MG63 (cell line): ENCODE data around the gene SFXN1. TPM values are rescaled to one million over a fixed set of nuclear protein-coding genes. Genes with fewer than 3 reads are reported as not detected.
A peak's percentile ranks its signal among the peaks of the same experiment; 100 is the strongest.
"Not testable (repeated sequence)": the region's sequence is repeated elsewhere in the genome, so short reads cannot be mapped to it uniquely, and the experiment has no call there.

Source experiments
- DNase-seq: peaks from one replicate; pipeline ENCODE4 v3.0.0-alpha.2; 2020
- H3K27me3 ChIP-seq: fragments of 250-450 bp; sonication (Bioruptor Pico); 2 replicates; pipeline ENCODE4 v1.5.1; 2020; ENCODE audit warnings: mild to moderate bottlenecking, moderate library complexity
- H3K36me3 ChIP-seq: fragments of 250-450 bp; sonication (Bioruptor Pico); 2 replicates; pipeline ENCODE4 v1.5.1; 2020; ENCODE audit warnings: mild to moderate bottlenecking, moderate library complexity
- H3K4me3 ChIP-seq: fragments of 250-450 bp; sonication (Bioruptor Pico); 2 replicates; pipeline ENCODE4 v1.5.1; 2020; ENCODE audit warnings: mild to moderate bottlenecking, moderate library complexity
- H3K9me3 ChIP-seq: fragments of 250-450 bp; sonication (Bioruptor Pico); 2 replicates; pipeline ENCODE4 v1.5.1; 2020; ENCODE audit warnings: mild to moderate bottlenecking, moderate library complexity
- total RNA-seq: library from RNA; depleted of rRNA; stranded (reverse); fragments of >200 nt; shearing (Covaris generic); gene quantifications from 2 replicates; pipeline ENCODE4 v1.2.3, GENCODE V29; 2014; ENCODE audit warnings: low replicate concordance

SFXN1 gene
- total RNA-seq, 1 experiment from 2014 or later: 147 TPM

- Histone ChIP-seq H3K4me3 (no peak overlapping the region), H3K9me3 (no peaks in the 10 kb centered on the region; the same call in 1 of the 2 replicates), H3K27me3 (no peaks in the 10 kb centered on the region), H3K36me3 (peaks cover 94% of the 10 kb centered on the region)
- DNase-seq: no peak
Measured at GRCh38 chr5:175516933-175517823, 38.8 kb downstream of the SFXN1 start.

- Histone ChIP-seq H3K4me3 (no peak overlapping the region), H3K36me3 (peaks cover 94% of the 10 kb centered on the region)
- DNase-seq: no peak
Measured at GRCh38 chr5:175517824-175518450, 39.6 kb downstream of the SFXN1 start.

GRCh38 chr5:175519006-175519405 lies 40.6 kb downstream of the SFXN1 start:
- no peak for DNase-seq
- H3K36me3 ChIP-seq: peaks cover 94% of the 10 kb centered on the region

More at GRCh38 chr5:175517824-175518450, 39.6 kb downstream of the SFXN1 start:
- Histone ChIP-seq H3K27me3 (no peaks in the 10 kb centered on the region), H3K9me3 (no peaks in the 10 kb centered on the region; the same call in 1 of the 2 replicates)

GRCh38 chr5:175520321-175520720 lies 42.0 kb downstream of the SFXN1 start:
- Histone ChIP-seq H3K4me3 (no peak overlapping the region), H3K9me3 (no peaks in the 10 kb centered on the region; the same call in 1 of the 2 replicates), H3K27me3 (no peaks in the 10 kb centered on the region), H3K36me3 (peaks cover 92% of the 10 kb centered on the region)
- DNase-seq: no peak

More at GRCh38 chr5:175519006-175519405, 40.6 kb downstream of the SFXN1 start:
- Histone ChIP-seq H3K27me3 (no peaks in the 10 kb centered on the region), H3K9me3 (no peaks in the 10 kb centered on the region; the same call in 1 of the 2 replicates), H3K4me3 (no peak overlapping the region)

GRCh38 chr5:175520873-175521272 lies 42.5 kb downstream of the SFXN1 start:
- Histone ChIP-seq H3K4me3 (no peak overlapping the region), H3K9me3 (no peaks in the 10 kb centered on the region; the same call in 1 of the 2 replicates), H3K27me3 (no peaks in the 10 kb centered on the region), H3K36me3 (peaks cover 90% of the 10 kb centered on the region)
- DNase-seq: no peak

GRCh38 chr5:175521313-175521833 lies 43.0 kb downstream of the SFXN1 start:
- no peaks in the 10 kb centered on the region for H3K27me3 ChIP-seq
- no peaks in the 10 kb centered on the region; the same call in 1 of the 2 replicates for H3K9me3 ChIP-seq
- no peak for DNase-seq
- no peak overlapping the region for H3K4me3 ChIP-seq
- H3K36me3 ChIP-seq: peaks cover 87% of the 10 kb centered on the region

- H3K36me3 ChIP-seq: peaks cover 84% of the 10 kb centered on the region
- no peaks in the 10 kb centered on the region; the same call in 1 of the 2 replicates for H3K9me3 ChIP-seq
Measured at GRCh38 chr5:175523292-175523691, 44.9 kb downstream of the SFXN1 start.

GRCh38 chr5:175524211-175524610 lies 45.9 kb downstream of the SFXN1 start:
- Histone ChIP-seq H3K4me3 (no peak overlapping the region), H3K27me3 (no peaks in the 10 kb centered on the region), H3K9me3 (no peaks in the 10 kb centered on the region), H3K36me3 (peaks cover 80% of the 10 kb centered on the region)
- no peak for DNase-seq

More at GRCh38 chr5:175523292-175523691, 44.9 kb downstream of the SFXN1 start:
- DNase-seq: no peak
- Histone ChIP-seq H3K4me3 (no peak overlapping the region), H3K27me3 (no peaks in the 10 kb centered on the region)

GRCh38 chr5:175526691-175527090 lies 48.3 kb downstream of the SFXN1 start:
- Histone ChIP-seq H3K9me3 (no peaks in the 10 kb centered on the region), H3K27me3 (no peaks in the 10 kb centered on the region), H3K36me3 (peaks cover 59% of the 10 kb centered on the region), H3K4me3 (no peak overlapping the region)
- DNase-seq: no peak

GRCh38 chr5:175531361-175531760 lies 53.0 kb downstream of the SFXN1 start:
- no peaks in the 10 kb centered on the region for H3K9me3 ChIP-seq
- H3K4me3 ChIP-seq: no peak overlapping the region
- DNase-seq: no peak
- peaks cover 24% of the 10 kb centered on the region for H3K36me3 ChIP-seq
- no peaks in the 10 kb centered on the region for H3K27me3 ChIP-seq

- no peaks in the 10 kb centered on the region for H3K9me3 ChIP-seq
- no peaks in the 10 kb centered on the region for H3K27me3 ChIP-seq
- peak; percentile 85 for DNase-seq
- H3K36me3 ChIP-seq: peaks cover 2% of the 10 kb centered on the region; the same call in 1 of the 2 replicates
- no peak overlapping the region for H3K4me3 ChIP-seq
Measured at GRCh38 chr5:175534070-175534932, 55.9 kb downstream of the SFXN1 start.

GRCh38 chr5:175535331-175535730 lies 57.0 kb downstream of the SFXN1 start:
- DNase-seq, H3K36me3 ChIP-seq, H3K4me3 ChIP-seq, H3K27me3 ChIP-seq, H3K9me3 ChIP-seq: not testable (repeated sequence)

GRCh38 chr5:175535796-175536195 lies 57.4 kb downstream of the SFXN1 start:
- DNase-seq: no peak
- no peaks in the 10 kb centered on the region for H3K9me3 ChIP-seq
- H3K36me3 ChIP-seq: no peaks in the 10 kb centered on the region
- no peaks in the 10 kb centered on the region for H3K27me3 ChIP-seq
- no peak overlapping the region for H3K4me3 ChIP-seq

- H3K27me3 ChIP-seq: no peaks in the 10 kb centered on the region
- H3K36me3 ChIP-seq: no peaks in the 10 kb centered on the region
- no peak for DNase-seq
- H3K9me3 ChIP-seq: no peaks in the 10 kb centered on the region
- no peak overlapping the region for H3K4me3 ChIP-seq
Measured at GRCh38 chr5:175538576-175538975, 60.2 kb downstream of the SFXN1 start.

GRCh38 chr5:175539936-175540335 lies 61.6 kb downstream of the SFXN1 start:
- H3K4me3 ChIP-seq: no peak overlapping the region
- no peaks in the 10 kb centered on the region for H3K36me3 ChIP-seq
- no peaks in the 10 kb centered on the region for H3K9me3 ChIP-seq
- DNase-seq: no peak
- no peaks in the 10 kb centered on the region for H3K27me3 ChIP-seq

- Histone ChIP-seq H3K36me3 (no peaks in the 10 kb centered on the region), H3K4me3 (no peak overlapping the region), H3K9me3 (no peaks in the 10 kb centered on the region), H3K27me3 (peaks cover 3% of the 10 kb centered on the region; the same call in 1 of the 2 replicates)
- DNase-seq: no peak
Measured at GRCh38 chr5:175541264-175541663, 62.9 kb downstream of the SFXN1 start.
